ENCODE results near the gene DPYSL5. TPM values are rescaled to one million over a fixed set of nuclear protein-coding genes. Genes with fewer than 3 reads are reported as not detected.

DPYSL5 gene
- polyA plus RNA-seq, 2 of the 4 experiments (the other 2 are of a cell fraction): 2.5 to 8.2 TPM

GRCh38 chr2:26820932-26821331 is 27.0 kb upstream of the DPYSL5 start:
- POLR2A ChIA-PET: no interaction called here
- H3K9me3 ChIP-seq: no peaks in the 10 kb centered on the region
- TF ChIP-seq PHF8 (IDR thresholded peaks at IDR 0.05; ENCODE audit: borderline replicate concordance, low read depth): no peak
- TF ChIP-seq KDM1A (IDR thresholded peaks at IDR 0.05; ENCODE audit: low read depth): no peak
- TF ChIP-seq FOSL2 (IDR thresholded peaks at IDR 0.05): no peak
- TF ChIP-seq FOSL2 (CRISPR knock-in tag; IDR thresholded peaks at IDR 0.05): no peak
- TF ChIP-seq ESRRA (IDR thresholded peaks at IDR 0.05; ENCODE audit: borderline replicate concordance, low read length): no peak
- TF ChIP-seq ZFP36 (IDR thresholded peaks at IDR 0.05; ENCODE audit: borderline replicate concordance, partially characterized antibody): no peak
- no peak for TF ChIP-seq ZSCAN20 (CRISPR knock-in tag; IDR thresholded peaks at IDR 0.05)
- TF ChIP-seq ZNF302 (CRISPR knock-in tag; IDR thresholded peaks at IDR 0.05): no peak
- TF ChIP-seq USF2 (IDR thresholded peaks at IDR 0.05): no peak
- TF ChIP-seq EP300 (IDR thresholded peaks at IDR 0.05): no peak
- TF ChIP-seq POLR2A (IDR thresholded peaks at IDR 0.05; ENCODE audit: low read length): no peak
- no peak overlapping the region for H3K27ac ChIP-seq
- H3K4me1 ChIP-seq: no peaks in the 10 kb centered on the region
- 62% methylated on average over 7 of the region's 7 CpGs for WGBS (ENCODE audit: missing lambda C conversion rate)
- no peak overlapping the region for H3K4me2 ChIP-seq
- H3K4me3 ChIP-seq: no peak overlapping the region
- DNase-seq (ENCODE audit: low read depth in 1 of 2, low spot score in 1 of 2): no peak
- ATAC-seq: no peak
- CTCF ChIA-PET: interaction anchor here (0.6 to 2.5 kb wide), 7 partner anchors 8 to 243 kb away, joined by 3 to 11 read pairs (median 3); no protein-coding TSS in a partner anchor
- FAIRE-seq: no peak

- H3K4me2 ChIP-seq: no peak overlapping the region
- no peak overlapping the region for H3K4me3 ChIP-seq
- DNase-seq (ENCODE audit: low read depth in 1 of 2, low spot score in 1 of 2) (no peak), FAIRE-seq (no peak), ATAC-seq (no peak)
- TF ChIP-seq ZNF302 (CRISPR knock-in tag; IDR thresholded peaks at IDR 0.05): no peak
- no peak for TF ChIP-seq RARB (CRISPR knock-in tag; IDR thresholded peaks at IDR 0.05)
- TF ChIP-seq RNF2 (IDR thresholded peaks at IDR 0.05; ENCODE audit: borderline replicate concordance, low read depth): no peak
- TF ChIP-seq SMC3 (IDR thresholded peaks at IDR 0.05): no peak
- no peak for TF ChIP-seq BCL3 (IDR thresholded peaks at IDR 0.05)
- no peak for TF ChIP-seq FOSB (CRISPR knock-in tag; IDR thresholded peaks at IDR 0.05)
- no peak for TF ChIP-seq FOXS1 (CRISPR knock-in tag; IDR thresholded peaks at IDR 0.05)
- TF ChIP-seq RFX5 (IDR thresholded peaks at IDR 0.05): no peak
- POLR2A ChIA-PET: no interaction called here
- no peaks in the 10 kb centered on the region for H3K9me3 ChIP-seq
- 89% methylated on average over 6 of the region's 6 CpGs for WGBS (ENCODE audit: missing lambda C conversion rate)
- CTCF ChIA-PET: interaction anchor here (0.6 to 2.5 kb wide), 3 partner anchors 23 to 245 kb away, joined by 3 to 11 read pairs (median 3); no protein-coding TSS in a partner anchor
- no peak overlapping the region for H3K27ac ChIP-seq
- H3K4me1 ChIP-seq: no peaks in the 10 kb centered on the region
Observed at GRCh38 chr2:26822877-26823276, 25.1 kb upstream of the DPYSL5 start.

- Histone ChIP-seq H3K27ac (no peak overlapping the region), H3K4me2 (no peak overlapping the region), H3K4me3 (no peak overlapping the region), H3K4me1 (no peaks in the 10 kb centered on the region), H3K9me3 (peaks cover 7% of the 10 kb centered on the region; the same call in 1 of the 3 replicates)
- DNase-seq (ENCODE audit: low read depth in 1 of 2, low spot score in 1 of 2) (no peak), FAIRE-seq (no peak), ATAC-seq (peak in 1 of 2 experiments; percentile 51; a peak in 3 of 6 replicates)
- ChIA-PET CTCF (interaction anchor here (0.7 to 25.2 kb wide), 2 partner anchors 110 to 845 kb away, joined by 3 to 669 read pairs; no protein-coding TSS in a partner anchor), POLR2A (no interaction called here)
- WGBS (ENCODE audit: missing lambda C conversion rate): 50% methylated on average over 6 of the region's 6 CpGs
- TF ChIP-seq EHMT2 (IDR thresholded peaks at IDR 0.05; ENCODE audit: low read depth) (peak; percentile 94), RFX5 (IDR thresholded peaks at IDR 0.05) (no peak), MAFK (IDR thresholded peaks at IDR 0.05; ENCODE audit: partially characterized antibody) (peak; percentile 22), MAX (IDR thresholded peaks at IDR 0.05) (no peak), REST (IDR thresholded peaks at IDR 0.05) (peak; percentile 97)
Observed at GRCh38 chr2:26838121-26838906, 9.6 kb upstream of the DPYSL5 start.

All from A549 (cell line).